Measurements from ENCODE around the gene RAB13.
"Not testable (repeated sequence)": the region's sequence is repeated elsewhere in the genome, so short reads cannot be mapped to it uniquely, and the experiment has no call there.

The RAB13 gene

GRCh38 chr1:154014154-154014907, 28.2 kb upstream of the RAB13 start:
- Histone ChIP-seq H3K36me3 (ENCODE audit: low read length) (no peaks in the 10 kb centered on the region), H3K79me2 (ENCODE audit: insufficient read depth, low read length) (no peaks in the 10 kb centered on the region), H3K9me2 (replicated peaks; ENCODE audit: insufficient read depth, low read length) (no peaks in the 10 kb centered on the region), H3F3A (ENCODE audit: insufficient read depth) (no peaks in the 10 kb centered on the region), H3K9me3 (ENCODE audit: insufficient read depth, low read length) (no peaks in the 10 kb centered on the region), H4K20me1 (ENCODE audit: low read depth, low read length) (no peaks in the 10 kb centered on the region), H3K27me3 (ENCODE audit: low read length) (no peaks in the 10 kb centered on the region), H3K27ac (ENCODE audit: low read depth, low read length) (no peak overlapping the region), H3K4me2 (ENCODE audit: low read depth, low read length, poor library complexity, severe bottlenecking) (no peak overlapping the region), H2AFZ (ENCODE audit: low read depth, low read length, severe bottlenecking) (no peak overlapping the region), H3K9ac (ENCODE audit: low read length) (no peak overlapping the region), H3K4me3 (ENCODE audit: insufficient read depth, low read length, poor library complexity, severe bottlenecking) (no peak overlapping the region)
- no peak for TF ChIP-seq EZH2phosphoT487 (conservative IDR thresholded peaks at IDR 0.05; ENCODE audit: low read length)
- no peak for TF ChIP-seq CTCF (IDR thresholded peaks at IDR 0.05; ENCODE audit: insufficient read depth, low read length, poor library complexity, severe bottlenecking)

DNA sequence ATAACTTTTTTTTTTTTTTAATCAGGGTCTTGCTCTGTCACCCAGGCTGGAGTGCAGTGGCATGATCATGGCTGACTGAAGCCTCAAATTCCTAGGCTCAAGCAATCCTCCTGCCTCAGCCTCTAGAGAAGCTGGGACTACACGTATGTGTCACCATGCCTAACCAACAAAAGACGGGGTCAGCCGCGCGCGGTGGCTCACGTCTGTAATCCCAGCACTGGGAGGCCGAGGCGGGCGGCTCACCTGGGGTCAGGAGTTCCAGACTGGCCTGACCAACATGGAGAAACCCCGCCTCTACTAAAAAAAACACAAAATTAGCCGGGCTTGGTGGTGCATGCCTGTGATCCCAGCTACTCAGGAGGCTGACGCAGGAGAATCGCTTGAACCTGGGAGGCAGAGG, 26.4 kb upstream of the RAB13 start:
- H2AFZ ChIP-seq (ENCODE audit: low read depth, low read length, severe bottlenecking); H3K79me2 ChIP-seq (ENCODE audit: insufficient read depth, low read length); H3K4me2 ChIP-seq (ENCODE audit: low read depth, low read length, poor library complexity, severe bottlenecking); H3K9me3 ChIP-seq (ENCODE audit: insufficient read depth, low read length); H3K9me2 ChIP-seq (replicated peaks; ENCODE audit: insufficient read depth, low read length); H3K9ac ChIP-seq (ENCODE audit: low read length); H4K20me1 ChIP-seq (ENCODE audit: low read depth, low read length); H3K27me3 ChIP-seq (ENCODE audit: low read length); H3K36me3 ChIP-seq (ENCODE audit: low read length); H3K27ac ChIP-seq (ENCODE audit: low read depth, low read length); H3K4me3 ChIP-seq (ENCODE audit: insufficient read depth, low read length, poor library complexity, severe bottlenecking); H3F3A ChIP-seq (ENCODE audit: insufficient read depth): not testable (repeated sequence)

DNA sequence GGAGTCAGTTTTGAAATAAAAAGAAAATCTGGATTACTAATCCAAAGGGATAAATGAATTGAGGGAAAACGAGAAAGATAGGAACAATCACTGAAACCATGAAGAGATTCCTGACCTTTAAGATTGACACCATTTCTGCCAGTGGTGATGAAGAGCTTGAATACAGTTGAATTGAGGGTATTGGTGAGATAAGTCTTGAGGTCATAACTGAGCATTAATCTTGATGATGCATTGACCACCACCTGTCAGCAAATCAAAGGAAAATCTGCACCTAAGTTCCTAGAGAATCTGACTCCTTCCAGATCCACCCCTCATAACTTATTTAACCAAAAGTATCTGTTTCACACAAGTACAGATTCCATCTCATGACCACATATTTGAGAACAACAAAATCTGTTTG, 26.0 kb upstream of the RAB13 start:
- H3K9me3 ChIP-seq (ENCODE audit: insufficient read depth, low read length) = no peaks in the 10 kb centered on the region
- H3K36me3 ChIP-seq (ENCODE audit: low read length) = no peaks in the 10 kb centered on the region
- no peaks in the 10 kb centered on the region for H3K27me3 ChIP-seq (ENCODE audit: low read length)
- H3F3A ChIP-seq (ENCODE audit: insufficient read depth) = no peaks in the 10 kb centered on the region
- H3K4me2 ChIP-seq (ENCODE audit: low read depth, low read length, poor library complexity, severe bottlenecking) = no peak overlapping the region
- TF ChIP-seq CTCF (IDR thresholded peaks at IDR 0.05; ENCODE audit: insufficient read depth, low read length, poor library complexity, severe bottlenecking) = no peak
- TF ChIP-seq EZH2phosphoT487 (conservative IDR thresholded peaks at IDR 0.05; ENCODE audit: low read length) = no peak
- no peak overlapping the region for H2AFZ ChIP-seq (ENCODE audit: low read depth, low read length, severe bottlenecking)
- H4K20me1 ChIP-seq (ENCODE audit: low read depth, low read length) = no peaks in the 10 kb centered on the region
- no peak overlapping the region for H3K9ac ChIP-seq (ENCODE audit: low read length)
- H3K4me3 ChIP-seq (ENCODE audit: insufficient read depth, low read length, poor library complexity, severe bottlenecking) = no peak overlapping the region
- no peaks in the 10 kb centered on the region for H3K9me2 ChIP-seq (replicated peaks; ENCODE audit: insufficient read depth, low read length)
- H3K79me2 ChIP-seq (ENCODE audit: insufficient read depth, low read length) = no peaks in the 10 kb centered on the region
- no peak overlapping the region for H3K27ac ChIP-seq (ENCODE audit: low read depth, low read length)

GRCh38 chr1:154006136-154006535, 20.0 kb upstream of the RAB13 start:
- Histone ChIP-seq H3K79me2 (ENCODE audit: insufficient read depth, low read length) (no peaks in the 10 kb centered on the region), H3K27me3 (ENCODE audit: low read length) (no peaks in the 10 kb centered on the region), H3K4me2 (ENCODE audit: low read depth, low read length, poor library complexity, severe bottlenecking) (no peak overlapping the region), H3K9me2 (replicated peaks; ENCODE audit: insufficient read depth, low read length) (no peaks in the 10 kb centered on the region), H3K9ac (ENCODE audit: low read length) (no peak overlapping the region), H3K36me3 (ENCODE audit: low read length) (no peaks in the 10 kb centered on the region), H4K20me1 (ENCODE audit: low read depth, low read length) (no peaks in the 10 kb centered on the region), H2AFZ (ENCODE audit: low read depth, low read length, severe bottlenecking) (no peak overlapping the region), H3K4me3 (ENCODE audit: insufficient read depth, low read length, poor library complexity, severe bottlenecking) (no peak overlapping the region), H3K9me3 (ENCODE audit: insufficient read depth, low read length) (no peaks in the 10 kb centered on the region), H3F3A (ENCODE audit: insufficient read depth) (no peaks in the 10 kb centered on the region), H3K27ac (ENCODE audit: low read depth, low read length) (no peak overlapping the region)
- TF ChIP-seq CTCF (IDR thresholded peaks at IDR 0.05; ENCODE audit: insufficient read depth, low read length, poor library complexity, severe bottlenecking) = no peak
- no peak for TF ChIP-seq EZH2phosphoT487 (conservative IDR thresholded peaks at IDR 0.05; ENCODE audit: low read length)
